GM19035 (cell line): Measurements from ENCODE around the gene TAF9.
"Not testable (repeated sequence)": the region's sequence is repeated elsewhere in the genome, so short reads cannot be mapped to it uniquely, and the experiment has no call there.

Experiments used
- ATAC-seq: cut with Tn5 transposase; IDR thresholded peaks from one replicate; pipeline ENCODE4 v1.9.1; 2021; ENCODE audit not compliant: unreplicated experiment

Gene TAF9

GRCh38 chr5:69341520-69342161 is 27.7 kb downstream of the TAF9 start:
- no peak for ATAC-seq

DNA sequence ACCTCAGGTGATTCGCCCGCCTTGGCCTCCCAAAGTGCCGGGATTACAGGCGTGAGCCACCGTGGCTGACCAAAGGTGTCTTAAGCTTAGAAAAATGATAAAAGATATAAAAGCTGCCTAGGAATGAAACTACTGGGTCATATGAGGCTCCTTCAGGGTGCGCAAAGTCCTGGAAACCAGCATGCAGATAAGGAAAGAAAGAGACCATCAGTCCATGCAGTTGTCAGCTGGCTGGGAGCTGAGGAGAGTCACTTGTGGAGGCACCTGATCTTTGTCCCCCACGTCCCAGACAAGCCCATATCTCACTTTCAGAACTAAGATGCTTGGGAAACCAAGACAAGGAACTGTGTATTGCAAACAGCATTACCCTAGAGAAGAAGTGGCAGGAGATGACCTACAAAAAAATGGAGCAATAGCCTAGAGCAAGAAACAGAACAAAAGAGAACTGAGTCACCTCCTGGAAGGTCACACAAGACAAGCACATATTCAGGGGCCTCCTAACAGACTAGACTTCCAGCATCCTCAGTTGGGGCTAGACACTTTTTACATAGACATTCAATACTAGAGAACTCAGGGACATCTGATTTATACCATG is 33.9 kb downstream of the TAF9 start:
- ATAC-seq, result no peak

GRCh38 chr5:69334793-69335268 is 34.5 kb downstream of the TAF9 start:
- ATAC-seq, result no peak

DNA sequence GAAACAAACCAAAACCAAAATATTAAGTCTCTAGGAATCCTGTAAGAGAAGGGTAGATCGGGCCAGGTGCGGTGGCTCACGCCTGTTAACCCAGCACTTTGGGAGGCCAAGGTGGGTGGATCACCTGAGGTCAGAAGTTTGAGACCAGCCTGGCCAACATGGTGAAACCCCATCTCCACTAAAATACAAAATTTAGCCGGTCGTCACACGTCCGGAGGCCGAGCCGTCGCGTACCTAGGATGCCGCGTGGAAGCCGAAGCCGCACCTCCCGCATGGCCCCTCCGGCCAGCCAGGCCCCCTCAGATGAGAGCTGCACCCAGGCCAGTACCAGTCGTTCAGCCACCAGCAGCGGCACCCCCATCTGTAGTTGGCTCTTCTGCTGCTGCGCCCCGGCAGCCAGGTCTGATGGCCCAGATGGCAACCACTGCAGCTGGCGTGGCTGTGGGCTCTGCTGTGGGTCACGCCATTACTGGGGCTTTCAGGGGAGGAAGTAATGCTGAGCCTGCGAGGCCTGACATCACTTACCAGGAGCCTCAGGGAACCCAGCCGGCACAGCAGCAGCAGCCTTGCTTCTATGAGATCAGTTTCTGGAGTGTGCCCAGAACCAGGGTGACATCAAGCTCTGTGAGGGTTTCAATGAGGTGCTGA is 35.5 kb downstream of the TAF9 start:
- ATAC-seq, result not testable (repeated sequence)

- ATAC-seq, result no peak
Measured at GRCh38 chr5:69331528-69332445, 37.5 kb downstream of the TAF9 start.

DNA sequence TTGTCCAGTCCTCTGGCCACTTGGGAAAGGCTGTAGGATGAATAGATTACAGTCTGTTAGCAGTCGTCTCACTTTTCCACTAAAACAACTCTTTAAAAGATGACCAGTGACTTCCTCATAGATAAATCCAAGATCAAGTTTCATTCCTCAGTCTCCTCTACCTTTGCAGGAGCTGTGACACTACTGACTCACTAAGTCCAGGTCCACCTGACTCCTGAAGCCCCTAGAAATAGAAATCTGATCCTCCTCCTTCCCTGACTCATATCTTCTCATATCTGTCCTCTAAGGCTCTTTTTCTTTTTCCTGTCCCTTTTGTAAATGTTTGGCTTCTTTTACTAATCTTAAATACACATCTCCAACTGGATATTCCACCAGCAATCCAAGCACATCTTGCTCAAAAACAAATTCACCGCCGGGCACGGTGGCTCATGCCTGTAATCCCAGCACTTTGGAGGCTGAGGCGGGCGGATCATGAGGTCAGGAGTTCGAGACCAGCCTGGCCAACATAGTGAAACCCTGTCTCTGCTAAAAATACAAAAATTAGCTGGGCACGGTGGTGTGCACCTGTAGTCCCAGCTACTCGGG is 39.3 kb downstream of the TAF9 start:
- no peak for ATAC-seq

GRCh38 chr5:69326365-69326764 is 43.0 kb downstream of the TAF9 start:
- no peak for ATAC-seq

DNA sequence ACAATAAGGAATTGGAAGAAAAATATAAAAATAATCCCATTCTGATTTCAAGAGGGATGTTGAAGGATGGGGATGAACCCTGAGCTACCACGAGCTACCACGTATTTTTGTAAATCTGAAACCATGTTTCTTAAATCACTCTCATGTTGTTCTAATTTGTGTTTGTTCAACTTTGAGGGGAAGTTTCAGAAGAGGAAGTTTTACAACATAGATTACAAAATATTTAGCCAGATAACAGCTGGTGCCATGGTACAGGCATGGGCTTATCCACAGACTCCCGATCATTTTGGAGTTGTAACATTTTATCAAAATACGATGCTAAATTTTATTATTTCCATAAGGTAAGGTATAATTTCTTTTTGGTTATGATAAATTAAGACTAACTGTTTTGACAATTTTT is 51.9 kb downstream of the TAF9 start:
- no peak for ATAC-seq

- no peak for ATAC-seq
Measured at GRCh38 chr5:69315972-69316371, 53.3 kb downstream of the TAF9 start.
